Small intestine (tissue), 7 donors: ENCODE measurements around the gene TREML2. TPM values are rescaled to one million over a fixed set of nuclear protein-coding genes. Genes with fewer than 3 reads are reported as not detected.

ENCODE experiments used
- DNase-seq, 2 donors: peaks; one replicate each; pipeline versions ENCODE4 v3.0.0 to v3.0.0-alpha.2; 2013
- FAIRE-seq: peaks from 2 replicates; lab custom pipeline; 2012; peaks lifted over from hg19 to GRCh38; lab: Jason Lieb, UNC
- H3K27ac ChIP-seq, 3 donors: one replicate each; pipeline ENCODE4 v1.5.1; 2013; ENCODE audit warnings: low read length in 2 of 3, mild to moderate bottlenecking in 2 of 3, control low read depth in 1 of 3, inconsistent platforms in 1 of 3, low read depth in 1 of 3, moderate library complexity in 1 of 3
- H3K27me3 ChIP-seq, 3 donors: one replicate each; pipeline ENCODE4 v1.6.1; 2013; ENCODE audit warnings: low read length in 3 of 3, inconsistent platforms in 1 of 3; ENCODE audit not compliant: control insufficient read depth in 3 of 3, insufficient read depth in 3 of 3
- H3K36me3 ChIP-seq, 3 donors: one replicate each; pipeline ENCODE4 v1.6.1; 2013; ENCODE audit warnings: low read length in 3 of 3, inconsistent platforms in 1 of 3, low read depth in 1 of 3, mild to moderate bottlenecking in 1 of 3, moderate library complexity in 1 of 3; ENCODE audit not compliant: control insufficient read depth in 3 of 3, insufficient read depth in 2 of 3
- H3K4me1 ChIP-seq, 3 donors: one replicate each; pipeline ENCODE4 v1.6.1; 2013; ENCODE audit warnings: low read length in 2 of 3, inconsistent platforms in 1 of 3, low read depth in 1 of 3, mild to moderate bottlenecking in 1 of 3, moderate library complexity in 1 of 3; ENCODE audit not compliant: control insufficient read depth in 3 of 3, insufficient read depth in 2 of 3
- H3K4me3 ChIP-seq, 3 donors: one replicate each; pipeline ENCODE4 v1.5.1; 2013; ENCODE audit warnings: low read length in 3 of 3, control low read depth in 1 of 3, inconsistent platforms in 1 of 3, low read depth in 1 of 3, mild to moderate bottlenecking in 1 of 3, moderate library complexity in 1 of 3
- H3K9me3 ChIP-seq, 2 donors: one replicate each; pipeline ENCODE4 v1.6.1; 2013; ENCODE audit warnings: low read depth in 1 of 2, low read length in 1 of 2; ENCODE audit not compliant: control insufficient read depth in 2 of 2, insufficient read depth in 1 of 2
- WGBS, 3 donors: extraction: QIAGEN DNeasy Blood & Tissue Kit; methylation state at CpG; one replicate each; pipeline ENCODE4 v1.1.7; 2013; 5-methylcytosine and 5-hydroxymethylcytosine counted together
- polyA plus RNA-seq, 4 donors: library from polyadenylated mRNA; stranded (reverse) in 3 of 4; unstranded in 1 of 4; fragments of 200-250 nt in 3 of 4; fragments of 120-200 nt in 1 of 4; gene quantifications; one replicate each; pipeline versions ENCODE4 v1.2.1 to v1.2.3, GENCODE V29; 2013
- donor health status: healthy with polysubstance abuse.
- donor health status: control.
- donor health status: control.
- donor health status: Bipolar disorder and iron deficiency.
- donor health status: healthy.

The TREML2 gene
- polyA plus RNA-seq, 4 donors: 0.10 to 0.27 (median 0.13) TPM; not detected in 1

GRCh38 chr6:41232667-41233066 lies 31.7 kb upstream of the TREML2 start:
- no peak overlapping the region for H3K27ac ChIP-seq
- H3K27me3 ChIP-seq: peaks cover 0 to 14% (median 2%) of the 10 kb centered on the region in 3 donors
- H3K9me3 ChIP-seq: no peaks in the 10 kb centered on the region
- 66 to 81% (median 70%) methylated on average over 6 of the region's 6 CpGs for WGBS, 3 donors
- DNase-seq (no peak), FAIRE-seq (no peak)
- H3K4me3 ChIP-seq: no peak overlapping the region
- H3K36me3 ChIP-seq: no peaks in the 10 kb centered on the region
- H3K4me1 ChIP-seq: no peaks in the 10 kb centered on the region

- H3K4me3 ChIP-seq: no peak overlapping the region
- DNase-seq (no peak), FAIRE-seq (no peak)
- WGBS, 3 donors: 54 to 88% (median 72%) methylated on average over 5 of the region's 5 CpGs
- H3K27ac ChIP-seq: no peak overlapping the region
- H3K27me3 ChIP-seq: peaks cover 0 to 14% (median 6%) of the 10 kb centered on the region in 3 donors
- no peaks in the 10 kb centered on the region for H3K4me1 ChIP-seq
- no peaks in the 10 kb centered on the region for H3K9me3 ChIP-seq
- H3K36me3 ChIP-seq: no peaks in the 10 kb centered on the region
Measured at GRCh38 chr6:41231246-41231645, 30.3 kb upstream of the TREML2 start.

- Histone ChIP-seq H3K4me3 (no peak overlapping the region), H3K36me3 (no peaks in the 10 kb centered on the region), H3K27ac (no peak overlapping the region), H3K4me1 (no peaks in the 10 kb centered on the region), H3K9me3 (no peaks in the 10 kb centered on the region), H3K27me3 (peaks cover 0 to 11% (median 6%) of the 10 kb centered on the region in 3 donors)
- DNase-seq (no peak), FAIRE-seq (no peak)
- 80 to 85% (median 84%) methylated on average over 4 of the region's 4 CpGs for WGBS, 3 donors
Measured at GRCh38 chr6:41229721-41230120, 28.8 kb upstream of the TREML2 start.

GRCh38 chr6:41228616-41229015 lies 27.7 kb upstream of the TREML2 start:
- Histone ChIP-seq H3K27me3 (peaks cover 0 to 13% (median 6%) of the 10 kb centered on the region in 3 donors), H3K36me3 (no peaks in the 10 kb centered on the region), H3K9me3 (no peaks in the 10 kb centered on the region), H3K4me3 (no peak overlapping the region), H3K27ac (no peak overlapping the region), H3K4me1 (no peaks in the 10 kb centered on the region)
- FAIRE-seq (no peak), DNase-seq (no peak)
- WGBS, 3 donors: 53 to 66% (median 55%) methylated on average over 5 of the region's 5 CpGs

- H3K27me3 ChIP-seq: peaks cover 0 to 14% (median 6%) of the 10 kb centered on the region in 3 donors
- H3K36me3 ChIP-seq: no peaks in the 10 kb centered on the region
- no peak for FAIRE-seq
- H3K9me3 ChIP-seq: no peaks in the 10 kb centered on the region
- WGBS, 3 donors: 62 to 67% (median 65%) methylated on average over 5 of the region's 5 CpGs
- H3K27ac ChIP-seq: no peak within 1 kb of the TSS
- DNase-seq: no peak
- no peaks in the 10 kb centered on the region for H3K4me1 ChIP-seq
- no peak within 1 kb of the TSS for H3K4me3 ChIP-seq
Measured at GRCh38 chr6:41228096-41228495, 27.1 kb upstream of the TREML2 start, which contains the start of gene TREML4. Gene TREML4 (plus strand): TSS chr6:41228349. CDS start chr6:41228428, 79 bp downstream.

GRCh38 chr6:41226752-41227151 lies 25.8 kb upstream of the TREML2 start:
- no peaks in the 10 kb centered on the region for H3K4me1 ChIP-seq
- H3K27me3 ChIP-seq: peaks cover 0 to 14% (median 6%) of the 10 kb centered on the region in 3 donors
- H3K36me3 ChIP-seq: no peaks in the 10 kb centered on the region
- DNase-seq (no peak), FAIRE-seq (no peak)
- 58 to 68% (median 61%) methylated on average over 3 of the region's 3 CpGs for WGBS, 3 donors
- no peak overlapping the region for H3K4me3 ChIP-seq
- no peaks in the 10 kb centered on the region for H3K9me3 ChIP-seq
- no peak overlapping the region for H3K27ac ChIP-seq

GRCh38 chr6:41224800-41225199 lies 23.9 kb upstream of the TREML2 start:
- FAIRE-seq (no peak), DNase-seq (no peak)
- 86 to 92% (median 91%) methylated on average over 1 of the region's 1 CpG for WGBS, 3 donors
- Histone ChIP-seq H3K27ac (no peak overlapping the region), H3K4me3 (no peak overlapping the region), H3K9me3 (no peaks in the 10 kb centered on the region), H3K27me3 (peaks cover 0 to 14% (median 6%) of the 10 kb centered on the region in 3 donors), H3K4me1 (no peaks in the 10 kb centered on the region), H3K36me3 (no peaks in the 10 kb centered on the region)

- Histone ChIP-seq H3K4me1 (no peaks in the 10 kb centered on the region), H3K27ac (no peak overlapping the region), H3K36me3 (no peaks in the 10 kb centered on the region), H3K27me3 (peaks cover 0 to 11% (median 4%) of the 10 kb centered on the region in 3 donors), H3K9me3 (no peaks in the 10 kb centered on the region), H3K4me3 (no peak overlapping the region)
- FAIRE-seq: no peak
- no peak for DNase-seq
- WGBS, 3 donors: 67 to 76% (median 75%) methylated on average over 5 of the region's 5 CpGs
Measured at GRCh38 chr6:41222513-41222912, 21.6 kb upstream of the TREML2 start.

- H3K36me3 ChIP-seq: no peaks in the 10 kb centered on the region
- FAIRE-seq (no peak), DNase-seq (no peak)
- H3K27me3 ChIP-seq: peaks cover 0 to 11% (median 2%) of the 10 kb centered on the region in 3 donors
- no peak overlapping the region for H3K27ac ChIP-seq
- H3K9me3 ChIP-seq: no peaks in the 10 kb centered on the region
- no peak overlapping the region for H3K4me3 ChIP-seq
- WGBS, 3 donors: 53 to 71% (median 60%) methylated on average over 4 of the region's 4 CpGs
- no peaks in the 10 kb centered on the region for H3K4me1 ChIP-seq
Measured at GRCh38 chr6:41222045-41222444, 21.1 kb upstream of the TREML2 start.
